ENCODE data around the gene RAB7A. TPM values are rescaled to one million over a fixed set of nuclear protein-coding genes. Genes with fewer than 3 reads are reported as not detected.

RAB7A gene
- total RNA-seq, 3 donors from 2014 or later (not counting 1 experiment from before 2014, with no cell fraction given): 218 to 233 (median 224) TPM

DNA sequence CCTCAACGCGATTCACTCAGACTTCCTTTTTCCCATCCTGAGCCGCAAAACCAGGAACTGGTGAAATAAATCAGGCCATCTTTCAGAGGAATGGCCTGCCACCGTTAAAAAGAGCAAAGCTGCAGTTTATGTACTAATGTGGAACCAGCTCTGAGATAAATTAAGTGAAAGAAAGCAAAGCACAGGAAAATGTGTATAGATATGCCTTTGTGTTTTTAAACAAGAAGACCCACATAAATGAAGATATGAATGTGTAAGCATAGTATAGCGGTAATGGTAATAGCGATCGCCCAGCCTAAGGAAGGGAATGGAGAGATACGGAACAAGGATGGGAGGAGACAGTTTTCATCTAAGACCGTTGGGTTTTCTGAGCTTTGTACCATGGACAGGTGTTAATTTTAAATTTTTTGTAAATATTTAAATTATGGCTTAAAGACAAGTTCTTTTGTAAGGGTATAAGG is 44.6 kb upstream of the RAB7A start:
- ATAC-seq (no peak), DNase-seq (no peak)
- Histone ChIP-seq H3K27me3 (ENCODE audit: control insufficient read depth, insufficient read depth, low read length) (no peaks in the 10 kb centered on the region), H3K4me3 (ENCODE audit: low read length) (peak overlapping the region; percentile 88), H3K27ac (ENCODE audit: low read length) (peak overlapping the region; percentile 99), H3K36me3 (ENCODE audit: control insufficient read depth, insufficient read depth, low read length) (no peaks in the 10 kb centered on the region), H3K9me3 (ENCODE audit: control insufficient read depth, insufficient read depth, low read length) (no peaks in the 10 kb centered on the region), H3K4me1 (ENCODE audit: control insufficient read depth, insufficient read depth, low read length) (peaks cover 42% of the 10 kb centered on the region)
- H3K27me3 Mint-ChIP-seq (ENCODE audit: low read depth in 2 of 2): peaks cover 6 to 7% of the 10 kb centered on the region in 2 donors
- peaks cover 26 to 31% of the 10 kb centered on the region in 2 donors for H3K4me1 Mint-ChIP-seq
- H3K9me3 Mint-ChIP-seq: no peaks in the 10 kb centered on the region
- H3K27ac Mint-ChIP-seq: peak overlapping the region; percentile 81 to 99
- 45% methylated on average over 9 of the region's 9 CpGs for WGBS (ENCODE audit: insufficient coverage)
- TF ChIP-seq, protein P1, sequence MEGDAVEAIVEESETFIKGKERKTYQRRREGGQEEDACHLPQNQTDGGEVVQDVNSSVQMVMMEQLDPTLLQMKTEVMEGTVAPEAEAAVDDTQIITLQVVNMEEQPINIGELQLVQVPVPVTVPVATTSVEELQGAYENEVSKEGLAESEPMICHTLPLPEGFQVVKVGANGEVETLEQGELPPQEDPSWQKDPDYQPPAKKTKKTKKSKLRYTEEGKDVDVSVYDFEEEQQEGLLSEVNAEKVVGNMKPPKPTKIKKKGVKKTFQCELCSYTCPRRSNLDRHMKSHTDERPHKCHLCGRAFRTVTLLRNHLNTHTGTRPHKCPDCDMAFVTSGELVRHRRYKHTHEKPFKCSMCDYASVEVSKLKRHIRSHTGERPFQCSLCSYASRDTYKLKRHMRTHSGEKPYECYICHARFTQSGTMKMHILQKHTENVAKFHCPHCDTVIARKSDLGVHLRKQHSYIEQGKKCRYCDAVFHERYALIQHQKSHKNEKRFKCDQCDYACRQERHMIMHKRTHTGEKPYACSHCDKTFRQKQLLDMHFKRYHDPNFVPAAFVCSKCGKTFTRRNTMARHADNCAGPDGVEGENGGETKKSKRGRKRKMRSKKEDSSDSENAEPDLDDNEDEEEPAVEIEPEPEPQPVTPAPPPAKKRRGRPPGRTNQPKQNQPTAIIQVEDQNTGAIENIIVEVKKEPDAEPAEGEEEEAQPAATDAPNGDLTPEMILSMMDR (IDR thresholded peaks at IDR 0.05): no peak
- H3K36me3 Mint-ChIP-seq: no peaks in the 10 kb centered on the region
- intact Hi-C loops (cut with micrococcal nuclease): loop anchor here (1.0 to 2.0 kb wide), 5 partner anchors 65 to 197 kb away; partner anchors contain the start of gene ACAD9
- peak overlapping the region; percentile 93 for H3K4me3 Mint-ChIP-seq

GRCh38 chr3:128683957-128684356 is 42.0 kb upstream of the RAB7A start:
- intact Hi-C loops (cut with micrococcal nuclease): no loop called here
- peak overlapping the region; percentile 58 for H3K27ac ChIP-seq (ENCODE audit: low read length)
- H3K27ac Mint-ChIP-seq: peak overlapping the region; percentile 82 to 89

DNA sequence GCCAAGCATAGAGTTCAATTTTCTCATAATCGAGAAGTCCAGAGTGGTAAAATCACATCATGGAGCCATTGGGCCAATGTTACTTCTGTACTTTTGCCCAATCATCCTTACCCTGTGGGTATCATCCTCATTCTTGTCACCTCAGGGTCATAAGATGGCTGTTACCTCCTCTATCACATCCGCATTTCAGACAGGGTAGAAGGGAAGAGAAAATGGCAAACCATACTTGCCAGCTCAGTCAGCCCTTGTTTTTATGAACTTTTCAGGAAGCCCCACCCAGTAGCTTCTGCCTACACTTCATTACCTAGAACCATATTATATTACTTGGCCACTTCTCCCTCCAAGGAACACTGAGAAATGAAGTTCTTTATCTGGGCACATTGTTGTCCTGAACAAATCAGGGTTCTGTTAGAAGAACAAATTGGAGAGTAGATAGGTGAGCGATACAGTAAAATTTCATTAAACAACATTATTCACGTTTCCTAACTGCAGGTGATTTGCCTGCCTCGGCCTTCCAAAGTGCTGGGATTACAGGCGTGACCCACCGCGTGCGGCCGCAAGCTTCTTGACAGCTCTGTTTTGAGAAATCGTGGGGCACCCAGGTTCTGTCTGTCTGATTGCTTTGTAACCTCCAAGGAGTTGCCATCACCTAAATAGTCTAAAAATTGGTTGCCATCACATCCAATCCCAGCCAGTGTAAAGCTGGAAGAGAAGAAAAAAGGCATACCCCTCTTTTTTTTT is 40.8 kb upstream of the RAB7A start:
- no peak overlapping the region for H3K4me3 ChIP-seq (ENCODE audit: low read length)
- 91% methylated on average over 11 of the region's 11 CpGs for WGBS (ENCODE audit: insufficient coverage)
- TF ChIP-seq, protein P1 (IDR thresholded peaks at IDR 0.05): no peak
- Mint-ChIP-seq H3K27ac (peak overlapping the region; percentile 72 to 89), H3K9me3 (no peaks in the 10 kb centered on the region), H3K4me3 (peak overlapping the region; percentile 45), H3K4me1 (peaks cover 32 to 43% of the 10 kb centered on the region in 2 donors), H3K27me3 (ENCODE audit: low read depth in 2 of 2) (peaks cover 0 to 2% of the 10 kb centered on the region in 2 donors), H3K36me3 (no peaks in the 10 kb centered on the region)
- no peaks in the 10 kb centered on the region for H3K36me3 ChIP-seq (ENCODE audit: control insufficient read depth, insufficient read depth, low read length)
- DNase-seq: no peak
- H3K4me1 ChIP-seq (ENCODE audit: control insufficient read depth, insufficient read depth, low read length): peaks cover 48% of the 10 kb centered on the region
- ATAC-seq: no peak
- H3K9me3 ChIP-seq (ENCODE audit: control insufficient read depth, insufficient read depth, low read length): no peaks in the 10 kb centered on the region
- intact Hi-C loops (cut with micrococcal nuclease): no loop called here
- peak overlapping the region; percentile 24 for H3K27ac ChIP-seq (ENCODE audit: low read length)
- H3K27me3 ChIP-seq (ENCODE audit: control insufficient read depth, insufficient read depth, low read length): no peaks in the 10 kb centered on the region

More at GRCh38 chr3:128683957-128684356, 42.0 kb upstream of the RAB7A start:
- Mint-ChIP-seq H3K4me1 (peaks cover 28 to 38% of the 10 kb centered on the region in 2 donors), H3K4me3 (no peak overlapping the region), H3K9me3 (no peaks in the 10 kb centered on the region), H3K27me3 (ENCODE audit: low read depth in 2 of 2) (peaks cover 5 to 6% of the 10 kb centered on the region in 2 donors), H3K36me3 (no peaks in the 10 kb centered on the region)
- 25% methylated on average over 3 of the region's 3 CpGs for WGBS (ENCODE audit: insufficient coverage)
- DNase-seq (peak; percentile 27 to 28), ATAC-seq (peak; percentile 17 to 28 (median 19))
- Histone ChIP-seq H3K9me3 (ENCODE audit: control insufficient read depth, insufficient read depth, low read length) (no peaks in the 10 kb centered on the region), H3K36me3 (ENCODE audit: control insufficient read depth, insufficient read depth, low read length) (no peaks in the 10 kb centered on the region), H3K4me1 (ENCODE audit: control insufficient read depth, insufficient read depth, low read length) (peaks cover 44% of the 10 kb centered on the region), H3K27me3 (ENCODE audit: control insufficient read depth, insufficient read depth, low read length) (no peaks in the 10 kb centered on the region), H3K4me3 (ENCODE audit: low read length) (no peak overlapping the region)
- TF ChIP-seq, protein P1 (IDR thresholded peaks at IDR 0.05): no peak
